ENCODE results near the gene LMNTD2. TPM values are rescaled to one million over a fixed set of nuclear protein-coding genes. Genes with fewer than 3 reads are reported as not detected.
A peak's percentile ranks its signal among the peaks of the same experiment; 100 is the strongest.

Gene LMNTD2
- total and polyA plus RNA-seq, 10 donors: 3.9 to 10.1 (median 5.7) TPM

DNA sequence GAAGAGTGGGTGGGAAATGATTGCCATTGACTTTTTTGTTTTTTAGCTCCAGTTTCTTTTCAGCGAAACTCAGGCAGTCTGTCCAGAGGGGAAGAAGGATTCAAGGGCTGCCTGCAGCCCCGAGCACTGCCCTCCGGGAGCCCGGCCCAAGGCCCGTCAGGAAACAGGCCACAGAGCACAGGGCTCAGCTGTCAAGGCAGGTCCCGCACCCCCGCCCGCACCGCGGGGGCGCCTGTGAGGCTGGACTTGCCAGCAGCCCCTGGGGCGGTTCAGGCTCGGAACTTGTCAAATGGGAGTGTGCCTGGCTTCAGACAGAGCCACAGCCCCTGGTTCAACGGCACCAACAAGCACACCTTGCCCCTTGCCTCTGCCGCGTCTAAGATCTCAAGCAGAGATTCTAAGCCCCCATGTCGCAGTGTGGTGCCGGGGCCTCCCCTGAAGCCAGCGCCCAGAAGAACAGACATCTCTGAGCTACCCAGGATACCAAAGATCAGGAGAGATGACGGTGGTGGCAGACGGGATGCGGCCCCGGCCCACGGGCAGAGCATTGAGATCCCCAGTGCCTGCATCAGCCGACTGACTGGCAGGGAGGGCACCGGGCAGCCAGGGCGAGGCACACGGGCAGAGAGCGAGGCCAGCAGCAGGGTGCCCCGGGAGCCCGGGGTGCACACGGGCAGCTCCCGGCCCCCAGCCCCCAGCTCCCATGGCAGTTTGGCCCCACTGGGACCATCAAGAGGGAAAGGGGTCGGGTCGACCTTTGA lies 46.7 kb upstream of the LMNTD2 start:
- H3K4me1 ChIP-seq: peaks cover 0 to 27% (median 12%) of the 10 kb centered on the region in 6 donors

DNA sequence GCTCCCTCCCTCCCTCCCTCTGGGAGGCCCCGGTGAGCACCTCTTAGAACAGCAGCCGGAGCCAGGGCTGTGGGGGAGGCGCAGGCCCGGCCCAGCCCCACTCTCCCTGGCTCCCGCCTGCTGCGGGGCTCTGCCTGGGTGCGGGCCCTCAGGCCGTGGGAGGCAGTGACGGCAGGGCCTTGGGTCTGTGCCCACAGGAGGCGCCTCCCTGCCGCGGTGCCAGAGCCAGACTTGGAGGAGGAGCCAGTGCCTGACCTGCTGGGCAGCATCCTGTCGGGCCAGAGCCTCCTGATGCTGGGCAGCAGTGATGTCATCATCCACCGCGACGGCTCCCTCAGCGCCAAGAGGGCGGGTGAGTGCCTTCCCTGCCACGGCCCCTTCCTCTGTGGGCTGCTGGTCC lies 45.7 kb upstream of the LMNTD2 start:
- H3K4me1 ChIP-seq: peaks cover 0 to 21% (median 11%) of the 10 kb centered on the region in 6 donors
- peak in 2 of 3 donors; percentile 53 to 62 for TF ChIP-seq POLR2AphosphoS5 (IDR thresholded peaks at IDR 0.05)
- TF ChIP-seq POLR2A (IDR thresholded peaks at IDR 0.05): no peak
- TF ChIP-seq, protein P1, sequence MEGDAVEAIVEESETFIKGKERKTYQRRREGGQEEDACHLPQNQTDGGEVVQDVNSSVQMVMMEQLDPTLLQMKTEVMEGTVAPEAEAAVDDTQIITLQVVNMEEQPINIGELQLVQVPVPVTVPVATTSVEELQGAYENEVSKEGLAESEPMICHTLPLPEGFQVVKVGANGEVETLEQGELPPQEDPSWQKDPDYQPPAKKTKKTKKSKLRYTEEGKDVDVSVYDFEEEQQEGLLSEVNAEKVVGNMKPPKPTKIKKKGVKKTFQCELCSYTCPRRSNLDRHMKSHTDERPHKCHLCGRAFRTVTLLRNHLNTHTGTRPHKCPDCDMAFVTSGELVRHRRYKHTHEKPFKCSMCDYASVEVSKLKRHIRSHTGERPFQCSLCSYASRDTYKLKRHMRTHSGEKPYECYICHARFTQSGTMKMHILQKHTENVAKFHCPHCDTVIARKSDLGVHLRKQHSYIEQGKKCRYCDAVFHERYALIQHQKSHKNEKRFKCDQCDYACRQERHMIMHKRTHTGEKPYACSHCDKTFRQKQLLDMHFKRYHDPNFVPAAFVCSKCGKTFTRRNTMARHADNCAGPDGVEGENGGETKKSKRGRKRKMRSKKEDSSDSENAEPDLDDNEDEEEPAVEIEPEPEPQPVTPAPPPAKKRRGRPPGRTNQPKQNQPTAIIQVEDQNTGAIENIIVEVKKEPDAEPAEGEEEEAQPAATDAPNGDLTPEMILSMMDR (IDR thresholded peaks at IDR 0.05 in 8 of 11, conservative IDR thresholded peaks at IDR 0.05 in 3 of 11): no peak
- peaks cover 0 to 100% (median 98%) of the 10 kb centered on the region in 6 donors for H3K36me3 ChIP-seq
- no peaks in the 10 kb centered on the region for H3K9me3 ChIP-seq
- 64 to 87% (median 76%) methylated on average over 7 to 19 of the region's 19 CpGs for WGBS, 5 donors
- H3K4me3 ChIP-seq: no peak overlapping the region
- DNase-seq: no peak
- peak overlapping the region in 3 of 8 donors; percentile 14 to 33 (median 30) for H3K27ac ChIP-seq
- intact Hi-C loops (cut with DNase I; ENCODE audit: low total_unique reads): no loop called here
- no peaks in the 10 kb centered on the region for H3K27me3 ChIP-seq (replicated peaks in 1 of 7)

More for the DNA sequence above, 46.7 kb upstream of the LMNTD2 start:
- Histone ChIP-seq H3K27me3 (replicated peaks in 1 of 7) (no peaks in the 10 kb centered on the region), H3K27ac (no peak overlapping the region), H3K4me3 (no peak overlapping the region), H3K36me3 (peaks cover 3 to 100% (median 98%) of the 10 kb centered on the region in 6 donors), H3K9me3 (no peaks in the 10 kb centered on the region)
- DNase-seq: no peak
- 92 to 95% (median 94%) methylated on average over 27 to 35 of the region's 35 CpGs for WGBS, 5 donors
- intact Hi-C loops (cut with DNase I; ENCODE audit: low total_unique reads): no loop called here
- TF ChIP-seq POLR2A (IDR thresholded peaks at IDR 0.05) (no peak), POLR2AphosphoS5 (IDR thresholded peaks at IDR 0.05) (peak in 2 of 3 donors; percentile 8 to 35)
- TF ChIP-seq, protein P1 (IDR thresholded peaks at IDR 0.05 in 8 of 11, conservative IDR thresholded peaks at IDR 0.05 in 3 of 11): no peak

DNA sequence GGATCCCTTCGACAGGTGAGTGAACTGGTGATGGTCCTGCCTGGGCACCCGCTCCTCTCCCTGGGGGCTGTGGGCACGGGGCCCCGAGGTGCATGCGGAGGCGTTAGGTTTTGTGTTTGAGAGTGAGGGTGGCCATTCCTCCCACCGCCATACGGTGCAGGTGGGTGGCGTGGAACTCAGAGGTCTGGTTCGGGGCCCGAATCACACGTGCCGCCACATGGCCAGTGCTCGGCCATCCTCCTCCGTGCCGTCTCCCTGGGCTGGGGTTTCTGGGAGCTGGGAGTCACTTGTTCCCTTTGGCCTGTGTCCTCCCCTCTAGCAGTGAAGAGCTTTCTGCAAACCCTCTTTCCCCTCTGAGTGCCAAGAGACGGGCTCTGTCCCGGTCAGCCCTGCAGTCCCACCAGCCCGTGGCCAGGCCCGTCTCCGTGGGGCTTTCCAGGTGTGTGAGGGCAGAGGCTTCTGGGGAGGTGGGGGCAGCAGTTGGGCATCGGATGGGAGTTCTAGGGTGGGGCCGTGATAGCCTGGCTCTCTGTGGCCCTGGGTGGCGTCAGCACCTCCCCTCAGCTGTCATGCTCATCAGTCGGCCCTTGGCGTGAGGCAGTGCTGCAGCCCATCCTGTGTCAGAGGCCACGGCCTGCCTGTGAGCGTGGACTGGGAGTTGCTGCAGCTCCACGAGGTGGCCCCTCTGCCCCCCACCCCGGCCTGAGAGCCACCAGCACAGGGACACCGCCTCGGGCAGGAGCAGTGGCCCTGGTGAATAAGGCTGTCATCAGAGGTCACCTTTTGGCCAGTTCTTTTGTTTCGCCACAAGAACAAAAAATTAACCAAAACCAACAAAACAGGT lies 45.0 kb upstream of the LMNTD2 start:
- Histone ChIP-seq H3K36me3 (peaks cover 0 to 100% (median 98%) of the 10 kb centered on the region in 6 donors), H3K27ac (peak overlapping the region in 3 of 8 donors; percentile 14 to 33 (median 30)), H3K4me1 (peaks cover 0 to 21% (median 11%) of the 10 kb centered on the region in 6 donors), H3K4me3 (no peak overlapping the region), H3K9me3 (no peaks in the 10 kb centered on the region), H3K27me3 (replicated peaks in 1 of 7) (no peaks in the 10 kb centered on the region)
- no peak for TF ChIP-seq POLR2A (IDR thresholded peaks at IDR 0.05)
- intact Hi-C loops (cut with DNase I; ENCODE audit: low total_unique reads): no loop called here
- WGBS, 5 donors: 92 to 97% (median 95%) methylated on average over 27 to 33 of the region's 33 CpGs
- no peak for DNase-seq

DNA sequence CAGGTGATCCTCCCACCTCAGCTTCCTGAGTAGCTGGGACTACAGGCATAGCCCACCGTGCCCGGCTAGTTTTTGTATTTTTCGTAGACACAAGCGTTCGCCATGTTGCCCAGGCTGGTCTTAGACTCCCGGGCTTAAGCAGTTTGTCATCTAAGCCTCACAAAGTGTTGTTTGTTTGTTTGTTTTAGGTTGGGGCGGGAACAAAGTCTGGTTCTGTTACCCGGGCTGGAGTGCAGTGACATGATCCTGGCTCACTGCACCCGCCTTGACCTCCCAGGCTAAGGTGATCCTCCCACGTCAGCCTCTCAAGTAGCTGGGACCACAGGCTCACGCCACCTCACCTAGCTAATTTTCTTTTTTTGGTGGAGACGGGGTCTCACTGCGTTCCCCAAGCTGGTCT lies 42.6 kb upstream of the LMNTD2 start:
- DNase-seq: no peak
- WGBS, 5 donors: 91 to 96% (median 94%) methylated on average over 13 of the region's 13 CpGs
- Histone ChIP-seq H3K27me3 (replicated peaks in 1 of 7) (no peaks in the 10 kb centered on the region), H3K4me3 (no peak overlapping the region), H3K27ac (no peak overlapping the region), H3K4me1 (peaks cover 0 to 8% (median 3%) of the 10 kb centered on the region in 6 donors), H3K9me3 (no peaks in the 10 kb centered on the region), H3K36me3 (peaks cover 0 to 100% (median 97%) of the 10 kb centered on the region in 6 donors)
- TF ChIP-seq POLR2AphosphoS5 (IDR thresholded peaks at IDR 0.05) (no peak), POLR2A (IDR thresholded peaks at IDR 0.05) (no peak)
- TF ChIP-seq, protein P1 (IDR thresholded peaks at IDR 0.05 in 8 of 11, conservative IDR thresholded peaks at IDR 0.05 in 3 of 11): no peak
- intact Hi-C loops (cut with DNase I; ENCODE audit: low total_unique reads): no loop called here

Data from spleen (tissue), 11 donors.